ENCODE data around the gene ARNT2.

DNA sequence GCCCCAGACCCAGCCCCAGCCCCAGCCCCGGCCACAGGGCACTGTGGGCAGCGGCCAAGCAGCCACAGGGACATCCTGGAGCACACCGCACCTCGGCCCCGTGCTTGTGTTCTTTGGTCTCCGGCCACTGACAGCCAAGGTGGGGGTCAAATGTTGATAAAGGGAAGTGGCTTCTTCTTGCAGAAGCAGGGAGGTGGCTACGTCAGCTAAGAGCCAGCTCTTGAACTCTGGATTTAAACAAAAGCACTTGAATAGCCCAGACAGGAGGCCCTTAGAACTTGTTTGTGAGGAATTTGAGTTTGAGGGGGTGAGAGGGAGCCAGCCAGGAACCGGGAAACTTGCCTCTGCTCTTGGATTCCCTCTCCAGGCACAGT is 155.1 kb downstream of the ARNT2 start:
- TF ChIP-seq, protein P1, sequence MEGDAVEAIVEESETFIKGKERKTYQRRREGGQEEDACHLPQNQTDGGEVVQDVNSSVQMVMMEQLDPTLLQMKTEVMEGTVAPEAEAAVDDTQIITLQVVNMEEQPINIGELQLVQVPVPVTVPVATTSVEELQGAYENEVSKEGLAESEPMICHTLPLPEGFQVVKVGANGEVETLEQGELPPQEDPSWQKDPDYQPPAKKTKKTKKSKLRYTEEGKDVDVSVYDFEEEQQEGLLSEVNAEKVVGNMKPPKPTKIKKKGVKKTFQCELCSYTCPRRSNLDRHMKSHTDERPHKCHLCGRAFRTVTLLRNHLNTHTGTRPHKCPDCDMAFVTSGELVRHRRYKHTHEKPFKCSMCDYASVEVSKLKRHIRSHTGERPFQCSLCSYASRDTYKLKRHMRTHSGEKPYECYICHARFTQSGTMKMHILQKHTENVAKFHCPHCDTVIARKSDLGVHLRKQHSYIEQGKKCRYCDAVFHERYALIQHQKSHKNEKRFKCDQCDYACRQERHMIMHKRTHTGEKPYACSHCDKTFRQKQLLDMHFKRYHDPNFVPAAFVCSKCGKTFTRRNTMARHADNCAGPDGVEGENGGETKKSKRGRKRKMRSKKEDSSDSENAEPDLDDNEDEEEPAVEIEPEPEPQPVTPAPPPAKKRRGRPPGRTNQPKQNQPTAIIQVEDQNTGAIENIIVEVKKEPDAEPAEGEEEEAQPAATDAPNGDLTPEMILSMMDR (IDR thresholded peaks at IDR 0.05), result no peak
- TF ChIP-seq POLR2AphosphoS5 (IDR thresholded peaks at IDR 0.05; ENCODE audit: insufficient read depth in 1 of 2, low read depth in 1 of 2), result no peak

Data from vagina (tissue), 2 donors.